HFFc6 (cell line): ENCODE measurements around the gene CCBE1. TPM values are rescaled to one million over a fixed set of nuclear protein-coding genes. Genes with fewer than 3 reads are reported as not detected.

Experiments
- DNase-seq: peaks from one replicate; pipeline ENCODE4 v3.0.0-alpha.2; 2018
- H3K27ac Mint-ChIP-seq: 2 replicates; pipeline ENCODE4 v1.8.0; 2020; ENCODE audit warnings: mild to moderate bottlenecking, mixed read lengths
- H3K27me3 Mint-ChIP-seq: 2 replicates; pipeline ENCODE4 v1.8.0; 2021; ENCODE audit warnings: mild to moderate bottlenecking, moderate library complexity, mixed read lengths; ENCODE audit not compliant: insufficient read depth
- H3K36me3 Mint-ChIP-seq: 2 replicates; pipeline ENCODE4 v1.8.0; 2021; ENCODE audit warnings: low read depth, mixed read lengths
- H3K4me1 Mint-ChIP-seq: 2 replicates; pipeline ENCODE4 v1.8.0; 2020; ENCODE audit warnings: low read depth, mixed read lengths
- H3K4me3 Mint-ChIP-seq: 2 replicates; pipeline ENCODE4 v1.8.0; 2020; ENCODE audit warnings: mild to moderate bottlenecking, moderate library complexity, mixed read lengths
- H3K9me3 Mint-ChIP-seq: 2 replicates; pipeline ENCODE4 v1.8.0; 2020; ENCODE audit warnings: mild to moderate bottlenecking, mixed read lengths
- CTCF ChIP-seq: fragments of 200-600 bp; sonication (generic); IDR thresholded peaks from 2 replicates; pipeline ENCODE4 v1.5.0; 2021; ENCODE audit warnings: antibody characterized with exemption, mild to moderate bottlenecking
- total RNA-seq, 6 experiments: library from RNA; stranded (reverse); fragmentation: NEBNext Ultra II Directional; extraction: Animal tissue kit (Norgen Biotek cat#: 25700); gene quantifications; 2 replicates in 1 of 6; 3 replicates in 5 of 6; pipeline ENCODE4 v1.2.3, GENCODE V29; 2021

The CCBE1 gene
- total RNA-seq, 6 experiments from 2014 or later, result 161 to 223 (median 206) TPM

DNA sequence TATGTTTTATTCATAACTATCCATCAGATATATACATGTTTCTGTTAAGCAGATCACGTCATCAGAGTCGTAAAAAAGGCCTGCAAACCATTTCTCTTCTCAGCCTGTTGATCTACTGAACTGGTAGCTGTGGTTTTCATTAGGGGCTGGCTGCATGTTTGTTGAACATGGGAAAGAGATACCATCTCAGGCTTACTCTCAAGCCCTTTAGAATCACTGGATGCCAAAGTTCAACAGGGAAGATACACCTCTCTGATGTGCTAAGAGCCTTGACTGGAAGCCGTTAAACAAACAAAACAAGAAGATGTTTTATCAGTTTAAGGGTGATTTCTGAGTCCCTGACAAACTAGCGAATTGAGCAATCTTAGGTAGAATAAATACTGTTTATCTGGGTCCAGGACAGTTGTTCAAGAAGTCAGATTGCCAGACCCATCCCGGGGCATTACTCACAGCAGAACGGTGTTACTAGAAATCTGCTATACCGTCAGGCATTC, 243.7 kb downstream of the CCBE1 start:
- TF ChIP-seq CTCF, result no peak
- Mint-ChIP-seq H3K27me3 (peaks cover 10% of the 10 kb centered on the region), H3K9me3 (no peaks in the 10 kb centered on the region), H3K4me1 (peaks cover 4% of the 10 kb centered on the region; the same call in 1 of the 2 replicates), H3K27ac (no peak overlapping the region), H3K36me3 (peaks cover 27% of the 10 kb centered on the region), H3K4me3 (no peak overlapping the region)
- DNase-seq, result no peak

DNA sequence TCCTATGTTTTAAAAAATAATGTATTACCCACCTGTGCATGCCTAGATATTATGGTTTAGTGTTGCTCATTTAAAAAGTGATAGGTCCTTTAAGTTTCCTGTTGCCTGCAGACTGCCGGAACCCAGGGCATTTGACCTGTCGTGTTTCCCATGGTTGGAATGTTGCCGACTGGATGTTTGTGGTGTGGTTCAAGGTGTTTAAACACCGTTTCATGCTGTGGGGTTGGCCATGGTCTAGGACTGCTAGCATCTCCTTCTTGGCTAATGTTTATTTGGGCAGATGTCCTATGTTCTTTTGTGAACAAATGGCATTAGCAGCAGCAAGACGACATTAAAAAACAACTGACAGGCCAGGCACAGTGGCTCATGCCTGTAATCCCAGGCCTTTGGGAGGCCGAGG, 245.3 kb downstream of the CCBE1 start:
- no peak for TF ChIP-seq CTCF
- H3K4me1 Mint-ChIP-seq, result peaks cover 6% of the 10 kb centered on the region; the same call in 1 of the 2 replicates

DNA sequence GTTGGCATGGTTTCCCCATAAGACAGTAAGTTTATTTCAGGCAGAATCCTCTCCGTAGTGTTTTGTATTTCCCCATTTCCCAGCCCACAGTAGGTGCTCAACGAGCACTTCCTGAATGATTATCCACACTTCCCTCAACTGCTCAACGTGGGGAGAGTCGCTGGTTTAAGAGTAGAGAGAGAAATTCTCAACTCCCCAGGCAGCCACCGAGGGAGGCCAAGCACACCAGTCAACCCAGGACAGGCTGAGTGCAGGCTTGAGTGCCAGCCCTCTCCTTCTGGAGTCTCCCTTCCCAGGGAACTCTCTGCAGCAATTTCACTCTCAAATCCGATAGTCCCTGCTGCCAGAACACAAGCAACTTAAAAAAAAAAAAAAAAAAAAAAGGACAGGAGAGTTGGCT, 246.2 kb downstream of the CCBE1 start:
- Mint-ChIP-seq H3K36me3 (peaks cover 32% of the 10 kb centered on the region; the same call in 1 of the 2 replicates), H3K4me1 (peaks cover 6% of the 10 kb centered on the region; the same call in 1 of the 2 replicates), H3K9me3 (no peaks in the 10 kb centered on the region), H3K27me3 (peaks cover 8% of the 10 kb centered on the region), H3K4me3 (no peak overlapping the region), H3K27ac (no peak overlapping the region; the same call in 1 of the 2 replicates)
- no peak for DNase-seq
- no peak for TF ChIP-seq CTCF

More for the DNA sequence above, 245.3 kb downstream of the CCBE1 start:
- Mint-ChIP-seq H3K36me3 (peaks cover 26% of the 10 kb centered on the region; the same call in 1 of the 2 replicates), H3K27me3 (peaks cover 8% of the 10 kb centered on the region), H3K27ac (no peak overlapping the region; the same call in 1 of the 2 replicates), H3K4me3 (no peak overlapping the region), H3K9me3 (no peaks in the 10 kb centered on the region)
- DNase-seq, result no peak

DNA sequence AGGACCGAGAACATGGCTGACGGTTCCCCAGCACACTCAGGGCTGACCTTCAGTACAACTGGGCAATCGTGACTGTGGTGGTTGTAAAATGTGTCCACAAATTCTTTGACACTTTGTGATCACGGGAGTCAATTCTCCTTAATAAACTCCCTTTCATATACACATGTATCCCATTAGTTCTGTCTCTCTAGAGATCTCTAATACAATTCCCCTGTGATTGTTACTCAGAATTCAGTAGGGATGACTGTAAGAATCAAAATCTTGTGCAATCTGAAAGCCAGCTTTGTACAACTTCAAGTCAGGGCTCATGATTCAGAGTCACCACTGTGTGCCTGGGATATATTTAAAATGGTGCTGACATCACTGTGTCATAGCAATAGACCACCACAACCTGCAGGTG, 248.7 kb downstream of the CCBE1 start:
- Mint-ChIP-seq H3K36me3 (peaks cover 44% of the 10 kb centered on the region), H3K27ac (peak overlapping the region; percentile 69), H3K9me3 (no peaks in the 10 kb centered on the region), H3K27me3 (peaks cover 8% of the 10 kb centered on the region), H3K4me3 (no peak overlapping the region), H3K4me1 (peaks cover 6% of the 10 kb centered on the region; the same call in 1 of the 2 replicates)
- DNase-seq, result peak; percentile 30
- TF ChIP-seq CTCF, result no peak

- no peak for TF ChIP-seq CTCF
- H3K27ac Mint-ChIP-seq, result no peak overlapping the region
- peak; percentile 5 for DNase-seq
- H3K4me1 Mint-ChIP-seq, result peaks cover 6% of the 10 kb centered on the region; the same call in 1 of the 2 replicates
- H3K36me3 Mint-ChIP-seq, result peaks cover 50% of the 10 kb centered on the region
- H3K27me3 Mint-ChIP-seq, result peaks cover 2% of the 10 kb centered on the region
- H3K4me3 Mint-ChIP-seq, result no peak overlapping the region
- no peaks in the 10 kb centered on the region for H3K9me3 Mint-ChIP-seq
Observed at GRCh38 chr18:59446012-59446411, 251.2 kb downstream of the CCBE1 start.
